PFSK-1 (cell line): ENCODE results near the gene ATRNL1.

Experiments
- FOXP2 ChIP-seq: optimal IDR thresholded peaks from 2 replicates; pipeline ENCODE3; 2011; ENCODE audit warnings: borderline replicate concordance, control low read depth, inconsistent platforms; ENCODE audit not compliant: insufficient read depth; ENCODE audit errors: extremely low read length, extremely low read depth
- POLR2AphosphoS5 ChIP-seq: IDR thresholded peaks from 2 replicates; pipeline ENCODE4 v1.6.1; 2012; ENCODE audit warnings: low read depth, mild to moderate bottlenecking, control low read depth, low read length, moderate library complexity
- REST ChIP-seq, 2 experiments: IDR thresholded peaks; 2 replicates each; pipeline versions ENCODE4 v1.6.1 to v1.8.0; 2011 to 2012; ENCODE audit warnings: low read depth in 2 of 2, low read length in 2 of 2, control low read depth in 1 of 2, inconsistent platforms in 1 of 2, mild to moderate bottlenecking in 1 of 2, moderate library complexity in 1 of 2; ENCODE audit not compliant: insufficient read depth in 1 of 2
- SIN3A ChIP-seq: IDR thresholded peaks from 2 replicates; pipeline ENCODE4 v1.6.1; 2012; ENCODE audit warnings: mild to moderate bottlenecking, low read length, moderate library complexity, borderline replicate concordance; ENCODE audit not compliant: insufficient read depth
- TAF1 ChIP-seq: IDR thresholded peaks from 2 replicates; pipeline ENCODE4 v1.6.1; 2012; ENCODE audit warnings: low read length, control low read depth, borderline replicate concordance; ENCODE audit not compliant: insufficient read depth

ATRNL1 gene

GRCh38 chr10:115047705-115048104 lies 45.5 kb upstream of the ATRNL1 start:
- TF ChIP-seq TAF1: no peak
- TF ChIP-seq POLR2AphosphoS5: no peak
- TF ChIP-seq FOXP2: no peak
- no peak for TF ChIP-seq SIN3A
- TF ChIP-seq REST (IDR thresholded peaks at IDR 0.05; ENCODE audit: insufficient read depth in 1 of 2, low read depth in 2 of 2, low read length in 2 of 2): no peak

GRCh38 chr10:115049318-115049717 lies 43.8 kb upstream of the ATRNL1 start:
- TF ChIP-seq REST (IDR thresholded peaks at IDR 0.05; ENCODE audit: insufficient read depth in 1 of 2, low read depth in 2 of 2, low read length in 2 of 2) (no peak), TAF1 (no peak), SIN3A (no peak), POLR2AphosphoS5 (no peak), FOXP2 (no peak)

- TF ChIP-seq TAF1 (no peak), SIN3A (no peak), REST (IDR thresholded peaks at IDR 0.05; ENCODE audit: insufficient read depth in 1 of 2, low read depth in 2 of 2, low read length in 2 of 2) (no peak), POLR2AphosphoS5 (no peak), FOXP2 (no peak)
Observed at GRCh38 chr10:115049960-115050359, 43.2 kb upstream of the ATRNL1 start.

GRCh38 chr10:115050375-115051010 lies 42.7 kb upstream of the ATRNL1 start:
- TF ChIP-seq SIN3A: no peak
- no peak for TF ChIP-seq TAF1
- no peak for TF ChIP-seq REST (IDR thresholded peaks at IDR 0.05; ENCODE audit: insufficient read depth in 1 of 2, low read depth in 2 of 2, low read length in 2 of 2)
- TF ChIP-seq POLR2AphosphoS5: no peak

GRCh38 chr10:115051216-115051615 lies 41.9 kb upstream of the ATRNL1 start:
- TF ChIP-seq POLR2AphosphoS5 (no peak), FOXP2 (no peak), REST (IDR thresholded peaks at IDR 0.05; ENCODE audit: insufficient read depth in 1 of 2, low read depth in 2 of 2, low read length in 2 of 2) (no peak), SIN3A (no peak), TAF1 (no peak)
